OCI-LY3 (cell line): Measurements from ENCODE around the gene TIAL1.

Experiments
- H2AFZ ChIP-seq: fragments of 200-600, 300-600 bp; shearing (Covaris generic); 2 replicates; pipeline ENCODE4 v1.6.0; 2014; ENCODE audit warnings: antibody characterized with exemption, low read depth, low read length
- H3K27ac ChIP-seq: fragments of 200-600, 300-600 bp; sonication (generic); 2 replicates; pipeline ENCODE4 v1.5.1; 2014; ENCODE audit warnings: mild to moderate bottlenecking, low read length, moderate library complexity, mixed read lengths
- H3K27me3 ChIP-seq: fragments of 200-600, 300-600 bp; sonication (generic); 2 replicates; pipeline ENCODE4 v1.6.1; 2014; ENCODE audit warnings: low read depth, low read length, mixed read lengths
- H3K36me3 ChIP-seq: fragments of 200-600, 300-600 bp; sonication (generic); replicated peaks from 2 replicates; pipeline ENCODE3; 2014; ENCODE audit warnings: low read depth, low read length, mixed read lengths
- H3K4me1 ChIP-seq: fragments of 300-600, 200-600 bp; sonication (generic); 2 replicates; pipeline ENCODE4 v1.6.1; 2014; ENCODE audit warnings: low read length, mixed read lengths
- H3K4me2 ChIP-seq: fragments of 200-600, 300-600 bp; sonication (generic); 2 replicates; pipeline ENCODE4 v1.6.1; 2014; ENCODE audit warnings: low read length, mixed read lengths
- H3K4me3 ChIP-seq: fragments of 300-600, 200-600 bp; sonication (generic); 2 replicates; pipeline ENCODE4 v1.5.1; 2014; ENCODE audit warnings: antibody characterized with exemption, mild to moderate bottlenecking, low read length, moderate library complexity
- H3K79me2 ChIP-seq: fragments of 300-600, 200-600 bp; shearing (Covaris generic); 2 replicates; pipeline ENCODE4 v1.6.1; 2014; ENCODE audit warnings: mild to moderate bottlenecking, low read length, mixed read lengths
- H3K9ac ChIP-seq: fragments of 300-600, 200-600 bp; shearing (Covaris generic); 2 replicates; pipeline ENCODE4 v1.6.0; 2014; ENCODE audit warnings: mild to moderate bottlenecking, low read length, moderate library complexity
- H3K9me3 ChIP-seq: fragments of 200-600, 300-600 bp; shearing (Covaris generic); 2 replicates; pipeline ENCODE4 v1.6.1; 2014; ENCODE audit warnings: low read length, mixed read lengths; ENCODE audit not compliant: insufficient read depth
- H4K20me1 ChIP-seq: fragments of 200-600, 300-600 bp; sonication (generic); 2 replicates; pipeline ENCODE4 v1.6.1; 2016; ENCODE audit warnings: low read length, mixed read lengths; ENCODE audit not compliant: insufficient read depth
- EZH2phosphoT487 ChIP-seq: fragments of 200-600 bp; shearing (Covaris generic); IDR thresholded peaks from 2 replicates; pipeline ENCODE4 v1.6.1; 2018; ENCODE audit warnings: antibody characterized with exemption, mixed run types, low read depth
- TF ChIP-seq, protein P1 (sequence below): fragments of 200-600, 300-600 bp; sonication (generic); IDR thresholded peaks from 2 replicates; pipeline ENCODE4 v1.5.1; 2014; ENCODE audit warnings: antibody characterized with exemption, low read length, low read depth

The TIAL1 gene

DNA sequence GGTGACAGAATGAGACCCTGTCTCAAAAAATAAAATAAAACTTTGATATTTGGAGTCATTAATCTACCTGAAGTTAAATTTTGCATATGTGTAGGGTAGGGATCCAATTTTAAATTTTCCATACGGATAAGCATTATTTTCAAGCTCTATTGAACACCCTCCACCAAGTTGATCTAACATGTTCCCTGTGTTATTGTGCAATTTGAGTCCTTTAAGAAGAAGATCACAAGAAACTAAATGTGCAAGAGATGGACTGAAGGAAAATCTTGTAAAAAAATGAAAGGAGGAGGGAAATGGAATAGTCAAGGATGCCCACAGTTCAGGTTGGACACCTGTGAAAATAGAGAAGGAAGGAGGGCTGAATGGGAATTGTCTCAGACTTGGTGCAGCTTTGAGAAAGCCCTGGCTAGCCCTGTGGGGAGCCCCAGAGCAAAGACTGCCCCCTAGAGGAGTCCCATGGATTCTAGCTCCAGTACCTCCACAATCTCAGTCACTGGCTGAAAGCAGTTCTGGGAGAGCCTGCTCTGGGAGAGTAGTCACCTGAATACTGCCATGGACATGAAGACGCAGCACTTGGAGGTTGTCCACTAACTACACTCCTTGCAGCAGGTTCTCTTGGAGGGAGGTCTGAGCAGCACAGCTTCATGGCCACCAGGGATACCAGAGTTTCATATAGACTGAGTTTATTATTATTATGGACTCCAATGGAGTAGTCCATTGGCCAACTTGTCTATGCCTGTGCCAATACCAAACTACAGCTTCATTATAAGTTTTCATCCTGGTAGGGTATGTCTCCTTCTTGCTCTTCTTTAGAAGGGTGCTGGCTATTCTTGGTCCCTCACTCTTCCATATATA, 5.7 kb upstream of the TIAL1 start:
- Histone ChIP-seq H4K20me1 (no peaks in the 10 kb centered on the region), H3K27me3 (no peaks in the 10 kb centered on the region), H3K4me2 (no peak overlapping the region), H3K4me3 (no peak overlapping the region), H3K36me3 (peaks cover 5% of the 10 kb centered on the region), H3K4me1 (peaks cover 4% of the 10 kb centered on the region; the same call in 1 of the 2 replicates), H3K9me3 (no peaks in the 10 kb centered on the region), H3K79me2 (no peaks in the 10 kb centered on the region), H2AFZ (no peak overlapping the region), H3K27ac (no peak overlapping the region), H3K9ac (no peak overlapping the region)
- TF ChIP-seq EZH2phosphoT487, result no peak
- TF ChIP-seq, protein P1, sequence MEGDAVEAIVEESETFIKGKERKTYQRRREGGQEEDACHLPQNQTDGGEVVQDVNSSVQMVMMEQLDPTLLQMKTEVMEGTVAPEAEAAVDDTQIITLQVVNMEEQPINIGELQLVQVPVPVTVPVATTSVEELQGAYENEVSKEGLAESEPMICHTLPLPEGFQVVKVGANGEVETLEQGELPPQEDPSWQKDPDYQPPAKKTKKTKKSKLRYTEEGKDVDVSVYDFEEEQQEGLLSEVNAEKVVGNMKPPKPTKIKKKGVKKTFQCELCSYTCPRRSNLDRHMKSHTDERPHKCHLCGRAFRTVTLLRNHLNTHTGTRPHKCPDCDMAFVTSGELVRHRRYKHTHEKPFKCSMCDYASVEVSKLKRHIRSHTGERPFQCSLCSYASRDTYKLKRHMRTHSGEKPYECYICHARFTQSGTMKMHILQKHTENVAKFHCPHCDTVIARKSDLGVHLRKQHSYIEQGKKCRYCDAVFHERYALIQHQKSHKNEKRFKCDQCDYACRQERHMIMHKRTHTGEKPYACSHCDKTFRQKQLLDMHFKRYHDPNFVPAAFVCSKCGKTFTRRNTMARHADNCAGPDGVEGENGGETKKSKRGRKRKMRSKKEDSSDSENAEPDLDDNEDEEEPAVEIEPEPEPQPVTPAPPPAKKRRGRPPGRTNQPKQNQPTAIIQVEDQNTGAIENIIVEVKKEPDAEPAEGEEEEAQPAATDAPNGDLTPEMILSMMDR, result peak; percentile 59

DNA sequence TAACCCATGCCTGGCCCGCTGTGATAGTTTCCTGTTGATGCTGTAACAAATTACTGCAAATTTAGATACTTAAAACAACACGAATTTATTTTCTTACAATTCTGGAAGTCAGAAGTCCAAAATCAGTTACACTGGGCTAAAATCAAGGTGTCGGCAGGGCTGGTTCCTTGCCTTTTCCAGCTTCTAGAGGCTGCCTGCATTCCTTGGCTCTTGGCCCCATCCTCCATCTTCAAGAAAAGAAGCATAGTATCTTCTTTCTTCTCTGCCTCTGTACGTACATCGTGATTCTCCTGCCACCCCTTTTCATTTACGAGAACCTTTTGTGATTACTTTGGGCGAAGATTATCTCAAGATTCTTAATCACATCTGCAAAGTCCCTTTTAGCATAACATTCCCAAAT, 1.6 kb upstream of the TIAL1 start:
- H3K79me2 ChIP-seq, result peaks cover 33% of the 10 kb centered on the region
- peak overlapping the region; percentile 69 for H3K4me2 ChIP-seq
- H3K27ac ChIP-seq, result no peak overlapping the region; the same call in 1 of the 2 replicates
- no peaks in the 10 kb centered on the region for H3K27me3 ChIP-seq
- peaks cover 23% of the 10 kb centered on the region for H3K36me3 ChIP-seq
- H3K4me3 ChIP-seq, result peak overlapping the region; percentile 100
- H2AFZ ChIP-seq, result peak overlapping the region; percentile 29
- peaks cover 22% of the 10 kb centered on the region for H4K20me1 ChIP-seq
- H3K9ac ChIP-seq, result peak overlapping the region; percentile 80
- peaks cover 22% of the 10 kb centered on the region for H3K4me1 ChIP-seq
- no peaks in the 10 kb centered on the region for H3K9me3 ChIP-seq
- TF ChIP-seq EZH2phosphoT487, result no peak

DNA sequence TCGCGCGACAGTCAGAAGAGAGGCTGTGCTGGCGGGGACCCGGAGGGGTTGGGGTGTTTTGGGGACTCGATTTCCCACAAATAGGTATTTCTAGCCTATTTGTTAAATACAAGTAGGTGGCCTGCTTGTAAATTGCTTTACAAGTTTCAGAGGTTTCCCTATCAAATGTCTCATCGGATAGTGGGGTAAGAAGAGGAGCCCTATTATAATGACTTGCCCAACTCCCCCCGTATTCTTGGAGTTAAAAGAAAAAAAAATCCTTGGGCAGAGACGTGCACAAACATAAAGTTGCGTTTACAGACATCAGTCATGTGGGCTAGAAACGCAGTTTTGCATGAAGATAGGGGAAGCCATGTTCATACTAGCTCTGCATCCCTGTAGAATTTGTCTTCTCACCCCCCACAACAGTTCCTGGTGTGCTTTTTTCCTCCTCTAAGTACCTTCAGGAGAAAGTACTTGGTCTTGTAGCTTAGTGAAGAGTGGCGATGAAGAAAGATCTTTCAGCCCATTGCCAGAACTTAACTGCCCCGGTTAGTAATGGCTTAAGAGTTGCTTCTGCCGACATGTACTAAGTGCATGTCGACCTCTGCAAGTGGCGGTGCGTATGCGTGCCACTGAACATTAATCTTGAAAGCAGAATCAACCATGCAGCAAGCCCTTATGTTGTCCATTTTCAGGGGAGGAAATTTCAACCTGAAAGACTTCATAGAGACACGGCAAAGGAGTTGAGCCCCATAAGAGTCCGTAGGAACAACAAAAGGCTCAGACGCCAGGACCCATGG, 832 bp upstream of the TIAL1 start:
- Histone ChIP-seq H3K9ac (peak overlapping the region; percentile 80), H3K4me3 (peak overlapping the region; percentile 100), H3K27me3 (no peaks in the 10 kb centered on the region), H3K79me2 (peaks cover 41% of the 10 kb centered on the region), H4K20me1 (peaks cover 30% of the 10 kb centered on the region), H3K27ac (peak overlapping the region; percentile 99), H2AFZ (peak overlapping the region; percentile 29), H3K9me3 (no peaks in the 10 kb centered on the region), H3K4me1 (peaks cover 30% of the 10 kb centered on the region), H3K4me2 (peak overlapping the region; percentile 69), H3K36me3 (peaks cover 24% of the 10 kb centered on the region)
- no peak for TF ChIP-seq EZH2phosphoT487
- TF ChIP-seq, protein P1, result no peak

DNA sequence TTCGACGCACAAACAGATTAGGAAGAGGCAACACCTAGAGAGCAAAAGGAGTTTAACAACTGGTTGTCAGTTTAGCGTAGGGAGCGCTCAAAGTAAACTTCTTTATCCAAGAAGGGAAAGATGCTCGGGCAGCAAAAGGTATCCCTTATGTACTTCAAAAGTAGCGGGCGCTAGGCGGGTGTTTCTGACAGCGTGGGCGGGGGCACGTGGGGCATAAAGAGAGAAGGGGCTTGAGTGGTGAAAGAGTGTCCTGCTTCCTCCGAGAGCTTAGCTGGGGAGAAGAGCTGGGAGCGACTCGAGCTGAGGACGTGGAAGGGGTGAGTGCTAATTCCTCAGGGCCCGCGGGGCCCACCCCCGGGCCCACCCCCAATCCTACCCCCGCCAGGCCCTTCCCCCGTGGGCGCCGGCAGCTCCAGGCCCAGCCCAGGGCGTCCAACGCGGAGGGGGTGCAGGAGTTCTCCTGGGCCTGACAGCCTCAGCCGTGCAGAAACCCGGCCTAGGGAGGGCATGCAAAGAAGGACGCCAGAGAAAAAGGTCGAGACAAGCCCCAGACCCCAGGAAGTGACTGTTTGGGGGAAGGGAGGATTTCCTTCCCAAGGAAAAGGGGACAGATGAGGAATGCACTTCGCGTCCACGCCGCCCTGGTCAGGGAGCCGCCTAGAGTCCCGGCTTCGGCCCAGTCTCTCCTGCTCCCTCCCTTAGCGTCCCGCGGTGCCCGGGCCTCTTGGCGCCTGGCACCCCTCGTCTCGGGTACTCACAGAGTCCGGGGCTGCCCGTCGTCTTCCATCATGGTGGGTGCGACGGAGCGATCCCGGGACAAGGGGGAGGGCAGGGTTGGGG, 868 bp downstream of the TIAL1 start:
- Histone ChIP-seq H3K27me3 (no peaks in the 10 kb centered on the region), H3K9ac (peak overlapping the region; percentile 100), H3K4me3 (peak overlapping the region; percentile 100), H3K4me1 (peaks cover 37% of the 10 kb centered on the region), H3K79me2 (peaks cover 58% of the 10 kb centered on the region), H3K4me2 (peak overlapping the region; percentile 85), H4K20me1 (peaks cover 44% of the 10 kb centered on the region), H3K36me3 (peaks cover 24% of the 10 kb centered on the region), H2AFZ (no peak overlapping the region), H3K9me3 (no peaks in the 10 kb centered on the region), H3K27ac (peak overlapping the region; percentile 99)
- TF ChIP-seq EZH2phosphoT487, result no peak
